GM12874 (cell line): ENCODE data around the gene USP20.

Experiments used
- TF ChIP-seq, protein P1 (sequence below): IDR thresholded peaks from 2 replicates; pipeline ENCODE4 v1.5.1; 2011; ENCODE audit warnings: low read depth, mild to moderate bottlenecking, control low read depth, low read length, moderate library complexity; ENCODE audit not compliant: insufficient read depth

Gene USP20

DNA sequence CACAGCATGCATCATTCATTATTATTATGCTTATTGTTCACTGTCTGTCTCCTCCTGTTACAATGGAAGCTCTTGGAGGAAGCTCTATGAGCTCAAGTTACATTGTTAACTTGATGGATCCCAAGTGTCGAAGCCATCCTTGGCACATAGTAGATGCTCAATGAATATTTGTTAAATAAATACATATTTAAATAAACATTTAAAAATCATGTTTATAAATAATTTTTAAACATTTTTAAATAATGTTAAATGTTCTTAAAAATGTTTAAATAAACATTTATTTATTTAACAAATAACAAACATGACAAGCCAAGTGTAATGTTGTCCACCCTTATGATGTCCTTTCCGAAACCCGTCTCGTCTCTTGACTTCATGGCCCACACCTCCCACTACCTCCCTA lies 69.5 kb downstream of the USP20 start:
- TF ChIP-seq, protein P1, sequence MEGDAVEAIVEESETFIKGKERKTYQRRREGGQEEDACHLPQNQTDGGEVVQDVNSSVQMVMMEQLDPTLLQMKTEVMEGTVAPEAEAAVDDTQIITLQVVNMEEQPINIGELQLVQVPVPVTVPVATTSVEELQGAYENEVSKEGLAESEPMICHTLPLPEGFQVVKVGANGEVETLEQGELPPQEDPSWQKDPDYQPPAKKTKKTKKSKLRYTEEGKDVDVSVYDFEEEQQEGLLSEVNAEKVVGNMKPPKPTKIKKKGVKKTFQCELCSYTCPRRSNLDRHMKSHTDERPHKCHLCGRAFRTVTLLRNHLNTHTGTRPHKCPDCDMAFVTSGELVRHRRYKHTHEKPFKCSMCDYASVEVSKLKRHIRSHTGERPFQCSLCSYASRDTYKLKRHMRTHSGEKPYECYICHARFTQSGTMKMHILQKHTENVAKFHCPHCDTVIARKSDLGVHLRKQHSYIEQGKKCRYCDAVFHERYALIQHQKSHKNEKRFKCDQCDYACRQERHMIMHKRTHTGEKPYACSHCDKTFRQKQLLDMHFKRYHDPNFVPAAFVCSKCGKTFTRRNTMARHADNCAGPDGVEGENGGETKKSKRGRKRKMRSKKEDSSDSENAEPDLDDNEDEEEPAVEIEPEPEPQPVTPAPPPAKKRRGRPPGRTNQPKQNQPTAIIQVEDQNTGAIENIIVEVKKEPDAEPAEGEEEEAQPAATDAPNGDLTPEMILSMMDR, result no peak

DNA sequence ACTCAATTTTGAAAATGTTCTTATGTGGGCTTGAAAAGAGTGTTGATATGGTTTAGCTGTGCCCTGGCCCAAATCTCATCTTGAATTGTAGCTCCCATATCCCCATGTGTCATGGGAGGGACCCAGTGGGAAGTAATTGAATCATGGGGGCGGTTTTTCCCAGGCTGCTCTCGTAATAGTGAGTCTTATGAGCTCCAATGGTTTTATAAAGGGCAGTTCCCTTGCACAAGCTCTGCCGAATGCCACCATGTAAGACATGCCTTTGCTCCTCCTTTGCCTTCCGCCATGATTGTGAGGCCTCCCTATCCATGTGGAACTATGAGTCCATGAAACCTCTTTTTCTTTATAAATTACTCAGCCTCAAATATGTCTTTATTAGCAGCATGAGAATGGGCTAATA lies 71.0 kb downstream of the USP20 start:
- TF ChIP-seq, protein P1, result no peak

DNA sequence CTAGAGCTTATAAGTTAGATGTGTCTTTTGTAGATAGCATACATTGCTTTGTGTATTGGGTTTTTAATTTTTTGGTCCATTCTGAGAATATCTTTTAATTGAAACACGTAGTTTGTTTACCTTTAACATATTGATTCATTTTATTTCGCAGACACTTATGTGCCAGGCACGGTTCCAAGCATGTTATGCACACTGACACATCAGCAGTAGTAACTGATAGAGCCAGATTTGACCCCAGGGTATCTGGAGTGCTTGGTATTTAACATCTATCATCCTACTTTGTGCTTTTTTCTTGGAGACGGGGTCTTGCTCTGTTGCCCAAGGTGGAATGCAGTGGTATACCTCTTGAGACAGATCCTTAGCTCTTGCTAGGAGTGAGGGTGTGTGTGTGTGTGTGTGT lies 71.9 kb downstream of the USP20 start:
- TF ChIP-seq, protein P1, result no peak

DNA sequence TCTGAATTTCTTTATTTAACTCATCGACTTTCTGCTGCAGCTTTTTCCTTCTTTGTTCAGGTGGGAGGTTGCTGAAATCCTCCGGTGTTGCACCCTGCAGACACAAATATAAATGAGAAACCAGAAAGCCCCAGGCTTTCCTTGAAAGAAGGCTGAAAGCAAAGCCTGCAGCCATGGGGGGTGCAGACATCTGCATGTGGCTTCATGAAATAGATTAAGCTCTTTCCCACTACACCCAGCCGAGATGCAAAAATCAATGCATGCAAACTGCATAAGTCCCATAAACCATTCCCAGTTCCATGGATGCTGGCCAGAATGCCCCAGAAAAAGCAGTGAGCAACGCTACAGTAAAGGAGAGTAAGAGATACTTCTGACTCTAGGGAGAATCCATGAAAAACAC lies 73.6 kb downstream of the USP20 start:
- TF ChIP-seq, protein P1, result no peak

DNA sequence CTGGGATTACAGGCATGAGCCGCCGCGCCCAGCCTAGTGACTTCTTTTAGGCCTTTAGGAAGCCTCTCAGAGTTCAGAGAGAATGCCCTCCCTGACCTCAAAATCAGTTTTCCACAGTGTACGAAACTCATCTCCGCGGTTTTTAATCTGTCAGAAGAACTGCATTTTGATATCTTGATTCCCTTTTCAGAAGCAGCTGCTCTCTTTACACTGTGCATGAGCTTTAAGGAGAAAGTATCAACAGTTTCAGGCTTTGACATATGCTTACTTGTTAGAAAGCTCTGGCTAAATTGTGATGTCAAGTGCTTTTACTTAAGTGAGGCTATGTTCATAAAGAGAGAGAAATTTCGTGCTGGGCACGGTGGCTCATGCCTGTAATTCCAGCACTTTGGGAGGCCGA lies 74.6 kb downstream of the USP20 start:
- TF ChIP-seq, protein P1, result no peak

DNA sequence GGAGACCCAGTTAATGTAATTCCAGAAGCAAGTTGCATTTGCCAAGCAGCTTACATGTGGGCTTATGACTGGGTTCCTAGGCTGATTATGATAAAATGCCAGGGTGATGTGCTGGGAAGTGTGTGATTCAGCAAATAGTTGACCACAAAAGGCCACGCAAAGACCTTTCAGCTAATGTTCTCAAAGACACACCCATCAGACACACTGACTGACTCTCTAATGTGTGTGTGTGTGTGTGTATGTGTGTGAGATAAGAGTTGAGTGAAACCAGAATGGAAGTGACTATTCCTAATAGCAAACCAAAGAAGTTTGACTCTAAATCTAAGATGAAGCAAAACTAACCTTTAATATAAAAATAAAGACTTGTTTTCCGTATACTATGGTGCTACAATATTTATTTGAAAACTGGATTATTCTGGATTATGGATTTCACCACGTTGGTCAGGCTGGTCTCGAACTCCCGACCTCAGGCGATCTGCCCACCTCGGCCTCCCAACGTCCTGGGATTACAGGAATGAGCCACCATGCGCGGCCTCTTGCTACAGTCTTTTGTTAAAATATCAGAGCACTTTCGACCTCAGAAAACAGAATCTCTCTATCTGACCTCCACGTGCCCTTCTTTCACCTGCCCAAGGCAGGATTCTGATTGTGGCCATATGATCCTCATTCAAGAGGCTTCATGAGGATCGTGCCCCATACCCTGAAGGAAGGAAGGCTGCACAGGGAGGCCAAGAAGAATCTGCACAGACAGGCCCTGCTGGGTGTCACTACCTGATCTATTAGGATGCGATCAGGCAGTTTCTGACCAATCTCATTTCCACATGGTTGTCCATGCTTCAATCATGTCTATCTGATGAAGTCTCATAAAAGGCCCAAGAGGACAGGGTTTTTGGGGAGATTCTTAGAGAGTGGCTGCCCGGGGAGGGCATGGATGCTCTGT lies 75.6 kb downstream of the USP20 start:
- TF ChIP-seq, protein P1, result no peak

DNA sequence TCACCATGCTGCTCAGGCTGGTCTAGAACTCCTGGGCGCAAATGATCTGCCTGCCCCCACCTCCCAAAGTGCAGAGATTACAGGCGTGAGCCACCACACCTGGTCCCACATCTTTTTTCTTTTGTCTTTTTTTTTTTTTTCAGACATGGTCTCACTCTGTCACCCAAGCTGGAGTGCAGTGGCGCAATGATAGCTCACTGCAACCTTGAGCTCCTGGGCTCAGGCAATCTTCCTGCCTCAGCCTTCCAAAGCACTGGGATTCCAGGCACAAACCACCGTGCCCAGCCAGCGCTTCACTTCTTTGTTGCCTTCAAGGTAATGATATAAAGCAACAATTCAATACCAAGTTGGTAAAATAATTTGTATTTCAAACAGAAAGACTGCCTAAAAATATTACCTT lies 78.8 kb downstream of the USP20 start:
- TF ChIP-seq, protein P1, result no peak
